OCI-M1 (cell line): ENCODE data around the gene BMAL1.
"Not testable (repeated sequence)": the region's sequence is repeated elsewhere in the genome, so short reads cannot be mapped to it uniquely, and the experiment has no call there.

Source experiments
- DNase-seq: peaks from one replicate; lab custom pipeline; 2025; lab: John Stamatoyannopoulos, UW

Gene BMAL1

GRCh38 chr11:13380731-13381130 is 103.1 kb downstream of the BMAL1 start:
- DNase-seq: no peak

- no peak for DNase-seq
These were observed 105.2 kb downstream of the BMAL1 start for GRCh38 chr11:13382751-13383150.

DNA sequence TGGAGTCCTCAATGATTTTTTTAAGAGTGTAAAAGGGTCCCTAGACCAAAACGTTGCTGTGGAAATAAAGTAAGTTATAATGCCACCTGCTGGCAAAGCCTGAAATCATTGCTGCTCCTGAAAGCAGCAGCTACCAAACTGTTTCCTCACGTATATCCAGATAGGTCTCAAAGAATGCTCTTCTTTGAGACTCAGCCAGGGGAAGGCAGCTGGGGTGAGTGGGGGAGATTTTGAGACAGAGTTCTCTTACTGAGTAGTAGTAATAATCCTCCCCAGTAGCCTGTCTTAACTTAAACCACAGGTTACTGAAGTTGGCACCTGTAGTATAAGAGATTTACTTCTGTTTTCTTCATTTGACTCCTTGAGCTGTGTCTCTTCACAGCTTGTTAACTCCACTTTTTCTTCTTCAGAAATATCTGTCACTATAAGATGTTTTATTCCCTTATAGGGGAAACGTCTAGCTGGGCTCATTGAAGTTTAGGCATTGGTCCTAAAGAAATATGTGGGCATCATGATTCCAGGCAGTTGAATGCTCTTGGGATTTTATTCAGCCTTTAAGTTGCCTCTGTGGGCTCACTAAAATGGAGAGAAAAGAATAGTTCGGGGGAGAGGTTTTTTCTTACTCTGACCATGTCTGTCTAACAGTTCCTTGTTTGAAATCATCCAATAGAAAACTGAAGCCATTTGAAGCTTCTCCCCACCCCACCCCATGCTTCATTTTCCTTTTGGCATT is 107.5 kb downstream of the BMAL1 start:
- peak; percentile 74 for DNase-seq

- DNase-seq: no peak
These were observed 109.0 kb downstream of the BMAL1 start for GRCh38 chr11:13386567-13386966.

DNA sequence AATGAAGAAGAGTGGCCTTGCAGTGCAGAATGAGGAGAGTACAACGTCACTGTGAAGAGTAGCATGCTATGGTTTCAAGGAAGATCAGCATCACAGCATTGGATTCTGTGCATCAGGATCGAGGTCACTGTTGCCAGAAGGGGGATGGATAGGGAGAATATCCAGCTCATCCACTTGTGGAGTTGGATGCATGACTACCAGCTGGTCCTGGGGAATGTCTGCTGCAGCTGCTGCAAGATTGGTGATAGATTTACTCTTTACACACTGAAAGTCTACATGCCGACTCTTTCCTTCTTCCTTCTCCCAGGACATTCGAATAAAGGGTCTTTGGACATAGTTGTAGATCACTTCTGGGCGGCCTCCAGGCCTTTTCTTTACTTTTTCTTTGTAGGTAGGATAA is 111.2 kb downstream of the BMAL1 start:
- no peak for DNase-seq

DNA sequence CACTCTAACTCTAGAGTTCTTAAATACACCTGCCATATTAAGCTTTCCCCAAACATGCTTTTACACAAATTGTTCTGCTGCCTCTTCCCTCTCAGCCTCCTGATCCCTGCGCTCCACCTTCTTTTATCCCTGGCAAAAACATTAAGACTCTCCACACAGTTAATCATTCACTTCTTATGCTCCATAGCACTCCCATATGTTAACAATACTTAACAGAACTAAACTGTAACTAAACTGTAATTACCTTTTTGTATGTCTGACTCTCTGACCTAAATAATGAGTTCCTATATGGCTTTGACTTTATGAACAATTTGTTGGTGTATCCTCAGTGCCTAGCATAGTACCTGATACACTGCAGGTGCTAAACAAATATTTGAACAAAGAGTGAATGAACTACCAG is 113.6 kb downstream of the BMAL1 start:
- no peak for DNase-seq

GRCh38 chr11:13398335-13398734 is 120.7 kb downstream of the BMAL1 start:
- not testable (repeated sequence) for DNase-seq

DNA sequence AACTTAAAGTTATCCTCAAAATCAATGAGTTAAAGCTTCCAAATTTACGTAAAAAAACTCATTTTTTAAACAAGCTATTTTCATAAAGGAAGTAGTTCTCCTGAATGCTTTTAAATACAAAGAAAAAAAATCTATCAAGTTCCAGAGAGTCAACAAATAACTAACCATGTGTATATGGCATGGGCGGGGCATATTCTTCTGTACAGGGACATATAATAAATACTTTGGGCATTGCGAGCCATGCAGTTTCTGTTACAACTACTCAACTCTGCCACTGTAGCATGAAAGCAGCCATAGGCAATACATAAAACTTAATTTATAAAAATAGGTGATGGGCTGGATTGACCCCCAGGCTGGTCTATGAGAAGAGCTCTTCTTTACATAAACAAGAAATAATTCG is 127.6 kb downstream of the BMAL1 start:
- DNase-seq: no peak

- no peak for DNase-seq
These were observed 137.6 kb downstream of the BMAL1 start for GRCh38 chr11:13415201-13415600.

DNA sequence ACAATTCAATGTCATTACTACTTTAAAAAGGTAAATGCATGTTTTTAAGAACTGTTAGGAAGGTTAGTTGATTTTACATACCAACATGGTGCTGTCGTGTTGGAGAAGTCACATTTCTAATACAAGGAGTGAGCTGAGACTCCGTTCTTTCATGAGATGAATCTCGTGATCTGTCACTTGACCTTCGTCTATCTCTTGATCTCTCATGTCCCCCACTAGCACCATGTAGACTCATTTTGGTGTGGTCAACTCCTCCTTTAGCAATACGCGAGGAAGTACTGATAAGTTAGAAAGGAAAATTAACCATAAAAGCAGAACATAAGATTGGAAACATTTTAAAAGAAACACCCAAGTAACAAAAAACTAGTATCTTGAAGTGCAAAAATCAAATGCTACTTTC is 144.0 kb downstream of the BMAL1 start:
- DNase-seq: peak; percentile 68

- DNase-seq: no peak
These were observed 145.8 kb downstream of the BMAL1 start for GRCh38 chr11:13423372-13423771.

DNA sequence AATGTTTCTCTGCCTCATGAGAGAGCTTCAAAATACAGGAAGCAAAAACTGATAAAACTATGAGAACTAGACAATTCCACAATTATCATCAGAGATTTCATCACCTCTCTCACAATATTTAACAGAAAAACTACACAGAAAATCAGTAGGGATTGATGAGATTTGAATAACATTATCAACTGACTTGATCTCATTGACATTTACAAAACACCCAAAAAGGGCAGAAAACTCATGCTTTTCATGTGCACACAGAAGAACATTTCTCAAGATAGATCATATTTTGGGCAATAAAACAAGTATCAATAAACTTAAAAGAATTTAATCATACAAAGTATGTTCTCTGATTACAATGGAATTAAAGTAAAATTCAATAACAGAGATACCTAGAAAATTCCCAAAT is 149.8 kb downstream of the BMAL1 start:
- DNase-seq: no peak

DNA sequence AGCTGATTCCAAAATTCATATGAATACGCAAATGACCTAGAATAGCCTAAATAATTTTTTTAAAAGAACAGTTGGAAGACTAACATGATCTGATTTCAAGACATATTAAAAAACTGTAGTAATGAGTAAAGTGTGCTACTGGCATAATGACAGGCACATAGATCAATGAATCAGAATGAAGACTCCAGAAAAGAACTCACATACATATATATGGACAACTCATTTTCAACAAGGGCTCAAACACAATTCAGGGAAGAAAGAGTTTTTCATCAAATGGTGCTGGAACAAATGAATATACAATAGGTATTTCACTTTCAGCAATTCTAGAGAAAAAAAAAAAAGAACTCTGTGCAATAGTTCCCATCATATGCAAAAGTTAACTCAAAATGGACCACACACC is 151.7 kb downstream of the BMAL1 start:
- no peak for DNase-seq

DNA sequence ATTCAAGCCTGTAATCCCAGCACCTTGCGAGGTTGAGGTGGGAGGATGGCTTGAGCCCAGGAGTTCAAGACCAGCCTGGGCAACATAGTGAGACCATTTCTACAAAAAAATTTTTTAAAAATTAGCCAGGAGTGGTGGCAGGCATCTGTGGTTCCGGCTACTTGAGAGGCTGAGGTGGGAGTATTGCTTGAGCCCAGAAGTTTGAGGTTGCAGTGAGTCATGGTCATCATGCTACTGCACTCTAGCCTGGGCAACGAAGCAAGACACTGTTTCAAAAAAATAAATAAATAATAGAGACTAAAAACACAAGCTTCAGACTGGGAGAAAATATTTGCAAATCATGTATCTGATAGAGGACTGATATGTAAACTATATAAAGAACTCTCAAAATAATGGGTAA is 152.2 kb downstream of the BMAL1 start:
- no peak for DNase-seq

- no peak for DNase-seq
These were observed 155.8 kb downstream of the BMAL1 start for GRCh38 chr11:13433437-13433836.

GRCh38 chr11:13434247-13435205 is 156.9 kb downstream of the BMAL1 start:
- peak; percentile 36 for DNase-seq

DNA sequence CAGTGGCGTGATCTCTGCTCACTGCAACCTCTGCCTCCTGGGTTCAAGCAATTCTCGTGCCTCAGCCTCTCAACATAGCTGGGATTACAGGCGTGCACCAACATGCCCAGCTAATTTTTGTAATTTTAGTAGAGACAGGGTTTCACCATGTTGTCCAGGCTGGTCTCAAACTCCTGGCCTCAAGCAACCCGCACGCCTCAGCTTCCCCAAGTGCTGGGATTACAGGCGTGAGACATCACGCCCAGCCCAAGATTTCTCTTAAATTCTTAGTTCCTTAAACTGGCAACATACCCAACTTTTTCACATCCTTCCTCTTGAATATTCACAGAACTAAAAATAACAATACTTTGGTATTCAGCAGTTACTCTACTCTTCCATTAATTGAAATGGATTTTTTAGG is 159.2 kb downstream of the BMAL1 start:
- DNase-seq: not testable (repeated sequence)
